Measurements from ENCODE around the gene TTLL1.
A peak's percentile ranks its signal among the peaks of the same experiment; 100 is the strongest.
"Not testable (repeated sequence)": the region's sequence is repeated elsewhere in the genome, so short reads cannot be mapped to it uniquely, and the experiment has no call there.

The TTLL1 gene

GRCh38 chr22:43060183-43060582 is 29.0 kb downstream of the TTLL1 start:
- DNase-seq = no peak

GRCh38 chr22:43057641-43058040 is 31.6 kb downstream of the TTLL1 start:
- no peak for DNase-seq

GRCh38 chr22:43053176-43053575 is 36.0 kb downstream of the TTLL1 start:
- no peak for DNase-seq

- no peak for DNase-seq
Measured at GRCh38 chr22:43050995-43051394, 38.2 kb downstream of the TTLL1 start.

- no peak for DNase-seq
Measured at GRCh38 chr22:43047605-43048004, 41.6 kb downstream of the TTLL1 start.

GRCh38 chr22:43044290-43044712 is 44.9 kb downstream of the TTLL1 start:
- DNase-seq = no peak

GRCh38 chr22:43042101-43042780 is 47.0 kb downstream of the TTLL1 start:
- DNase-seq = no peak

GRCh38 chr22:43039800-43040199 is 49.4 kb downstream of the TTLL1 start:
- DNase-seq = no peak

GRCh38 chr22:43038325-43038724 is 50.9 kb downstream of the TTLL1 start:
- no peak for DNase-seq

GRCh38 chr22:43036282-43036829 is 52.8 kb downstream of the TTLL1 start:
- DNase-seq = no peak

GRCh38 chr22:43035250-43035649 is 53.9 kb downstream of the TTLL1 start:
- no peak for DNase-seq

- DNase-seq = no peak
Measured at GRCh38 chr22:43031617-43032016, 57.6 kb downstream of the TTLL1 start.

GRCh38 chr22:43018615-43019014 is 70.6 kb downstream of the TTLL1 start:
- DNase-seq = no peak

- DNase-seq = no peak
Measured at GRCh38 chr22:43017525-43018460, 71.4 kb downstream of the TTLL1 start.

GRCh38 chr22:43016150-43016549 is 73.0 kb downstream of the TTLL1 start:
- not testable (repeated sequence) for DNase-seq

- DNase-seq = no peak
Measured at GRCh38 chr22:43015677-43016042, 73.5 kb downstream of the TTLL1 start.

- peak; percentile 91 for DNase-seq
Measured at GRCh38 chr22:43014869-43015676, 74.1 kb downstream of the TTLL1 start, which contains the start of gene PACSIN2. Gene PACSIN2, minus strand, starts transcription at chr22:43015149. Its CDS starts 103,069 bp downstream, at chr22:42912080.

GRCh38 chr22:43014316-43014868 is 74.8 kb downstream of the TTLL1 start:
- DNase-seq = no peak

- no peak for DNase-seq
Measured at GRCh38 chr22:43013355-43014315, 75.6 kb downstream of the TTLL1 start.

GRCh38 chr22:43012390-43012789 is 76.8 kb downstream of the TTLL1 start:
- no peak for DNase-seq

- no peak for DNase-seq
Measured at GRCh38 chr22:43011079-43011478, 78.1 kb downstream of the TTLL1 start.

Data from NCI-H1436 treated with DMSO at 0.1 percent for 48 hours (cell line).